HEK293 (cell line): Measurements from ENCODE around the gene SLC35E4.

Source experiments
- CTCF ChIA-PET: fragments of 350-600 bp; formaldehyde crosslinking; extraction: SDS; loops from one replicate; lab custom pipeline; 2021; ENCODE audit warnings: antibody characterized with exemption; lab: Yijun Ruan, JAX
- POLR2A ChIA-PET: fragments of 300-600 bp; formaldehyde crosslinking; extraction: SDS; loops from one replicate; lab custom pipeline; 2020; ENCODE audit warnings: antibody characterized with exemption, inconsistent platforms; lab: Yijun Ruan, JAX
- H3K27ac ChIP-seq: fragments of 200-500 bp; sonication (Bioruptor generic); 2 replicates; pipeline ENCODE4 v1.5.1; 2014; ENCODE audit warnings: low read depth, low read length, control low read depth, inconsistent platforms; ENCODE audit errors: extremely low read depth
- H3K36me3 ChIP-seq, 2 experiments: fragments of 200-500 bp in 1 of 2; sonication (Bioruptor generic) in 1 of 2; 1 replicate in 1 of 2; 2 replicates in 1 of 2; pipeline ENCODE4 v1.5.1; 2014 to 2017; ENCODE audit warnings: inconsistent platforms in 2 of 2, low read length in 2 of 2; ENCODE audit not compliant: control insufficient read depth in 2 of 2, insufficient read depth in 1 of 2
- H3K4me1 ChIP-seq: fragments of 200-500 bp; sonication (Bioruptor generic); 2 replicates; pipeline ENCODE4 v1.5.1; 2014; ENCODE audit warnings: mild to moderate bottlenecking, low read length, inconsistent platforms; ENCODE audit not compliant: control insufficient read depth, insufficient read depth
- H3K4me3 ChIP-seq: 2 replicates; pipeline ENCODE4 v1.5.1; 2011; ENCODE audit warnings: low read depth, mild to moderate bottlenecking, control low read depth, low read length, moderate library complexity
- H3K9me3 ChIP-seq: fragments of 200-500 bp; sonication (Bioruptor generic); 2 replicates; pipeline ENCODE4 v1.5.1; 2014; ENCODE audit warnings: low read depth, low read length, inconsistent platforms; ENCODE audit not compliant: control insufficient read depth, insufficient read depth
- CTCF ChIP-seq: fragments of 450-650 bp; formaldehyde crosslinking; IDR thresholded peaks from 2 replicates; pipeline ENCODE4 v1.5.1; 2016; ENCODE audit warnings: missing biosample characterization, missing genetic modification characterization
- GFI1B ChIP-seq: fragments of 450-650 bp; formaldehyde crosslinking; IDR thresholded peaks from 2 replicates; pipeline ENCODE4 v1.5.1; 2016; ENCODE audit warnings: missing biosample characterization, missing genetic modification characterization
- GLIS1 ChIP-seq: fragments of 450-650 bp; formaldehyde crosslinking; IDR thresholded peaks from 2 replicates; pipeline ENCODE4 v1.5.1; 2016; ENCODE audit warnings: missing biosample characterization, missing genetic modification characterization
- HOXA7 ChIP-seq: sonication (generic); formaldehyde crosslinking; IDR thresholded peaks from 2 replicates; pipeline ENCODE4 v1.8.1; 2022; ENCODE audit warnings: missing genetic modification reagents, borderline replicate concordance
- HOXD13 ChIP-seq: sonication (generic); formaldehyde crosslinking; IDR thresholded peaks from 2 replicates; pipeline ENCODE4 v1.8.0; 2022; ENCODE audit warnings: missing genetic modification reagents, borderline replicate concordance
- OSR2 ChIP-seq: fragments of 450-650 bp; formaldehyde crosslinking; IDR thresholded peaks from 2 replicates; pipeline ENCODE4 v1.5.1; 2016; ENCODE audit warnings: missing biosample characterization, missing genetic modification characterization
- TCF7L2 ChIP-seq: IDR thresholded peaks from 2 replicates; pipeline ENCODE4 v1.6.1; 2011; ENCODE audit warnings: low read depth, mild to moderate bottlenecking, inconsistent platforms, low read length, moderate library complexity, borderline replicate concordance
- ZFHX2 ChIP-seq: fragments of 450-650 bp; formaldehyde crosslinking; conservative IDR thresholded peaks from 2 replicates; pipeline ENCODE4 v1.5.1; 2016; ENCODE audit warnings: missing biosample characterization, missing genetic modification characterization
- ZNF138 ChIP-seq: fragments of 450-650 bp; formaldehyde crosslinking; IDR thresholded peaks from 2 replicates; pipeline ENCODE4 v1.5.1; 2016; ENCODE audit warnings: missing biosample characterization, missing genetic modification characterization, borderline replicate concordance
- ZNF169 ChIP-seq: fragments of 450-650 bp; formaldehyde crosslinking; IDR thresholded peaks from 2 replicates; pipeline ENCODE4 v1.5.1; 2016; ENCODE audit warnings: missing biosample characterization, missing genetic modification characterization
- ZNF341 ChIP-seq: fragments of 450-650 bp; formaldehyde crosslinking; IDR thresholded peaks from 2 replicates; pipeline ENCODE4; 2016; ENCODE audit warnings: low read depth, missing biosample characterization, missing genetic modification characterization
- ZNF391 ChIP-seq: fragments of 450-650 bp; formaldehyde crosslinking; IDR thresholded peaks from 2 replicates; pipeline ENCODE4 v1.5.1; 2016; ENCODE audit warnings: low read depth, missing biosample characterization, missing genetic modification characterization, borderline replicate concordance
- ZNF549 ChIP-seq: fragments of 450-650 bp; IDR thresholded peaks from 2 replicates; pipeline ENCODE4 v1.5.1; 2018; ENCODE audit warnings: missing biosample characterization, missing genetic modification characterization, mild to moderate bottlenecking, inconsistent platforms, moderate library complexity
- ZNF660 ChIP-seq: fragments of 450-650 bp; IDR thresholded peaks from 2 replicates; pipeline ENCODE4 v1.5.1; 2018; ENCODE audit warnings: missing biosample characterization, mild to moderate bottlenecking, missing genetic modification characterization
- ZNF792 ChIP-seq: fragments of 450-650 bp; formaldehyde crosslinking; IDR thresholded peaks from 2 replicates; pipeline ENCODE4 v1.5.1; 2016; ENCODE audit warnings: missing biosample characterization, missing genetic modification characterization
- ZNF830 ChIP-seq: fragments of 450-650 bp; IDR thresholded peaks from 2 replicates; pipeline ENCODE4 v1.5.0; 2018; ENCODE audit warnings: missing biosample characterization, missing genetic modification characterization, low read depth, mild to moderate bottlenecking, moderate library complexity
- TF ChIP-seq, protein P1 (sequence below): fragments of 450-650 bp; formaldehyde crosslinking; IDR thresholded peaks from 2 replicates; pipeline ENCODE4 v1.5.1; 2016; ENCODE audit warnings: missing biosample characterization, missing genetic modification characterization
- TF ChIP-seq, protein P2 (sequence below): fragments of 450-650 bp; formaldehyde crosslinking; IDR thresholded peaks from 2 replicates; pipeline ENCODE4 v1.5.1; 2016; ENCODE audit warnings: missing biosample characterization, missing genetic modification characterization, low read depth
- TF ChIP-seq, protein P3 (sequence below): fragments of 450-650 bp; formaldehyde crosslinking; IDR thresholded peaks from 2 replicates; pipeline ENCODE4 v1.5.1; 2016; ENCODE audit warnings: missing biosample characterization, missing genetic modification characterization
- TF ChIP-seq, protein P4 (sequence below): fragments of 450-650 bp; formaldehyde crosslinking; IDR thresholded peaks from 2 replicates; pipeline ENCODE4 v1.5.1; 2016; ENCODE audit warnings: missing biosample characterization, missing genetic modification characterization

SLC35E4 gene

GRCh38 chr22:30614879-30615278 lies 20.7 kb upstream of the SLC35E4 start:
- no peaks in the 10 kb centered on the region for H3K9me3 ChIP-seq
- no peak overlapping the region for H3K27ac ChIP-seq
- peaks cover 0 to 6% of the 10 kb centered on the region in 2 experiments; a peak in 1 of 3 replicates for H3K36me3 ChIP-seq
- TF ChIP-seq, protein P1, sequence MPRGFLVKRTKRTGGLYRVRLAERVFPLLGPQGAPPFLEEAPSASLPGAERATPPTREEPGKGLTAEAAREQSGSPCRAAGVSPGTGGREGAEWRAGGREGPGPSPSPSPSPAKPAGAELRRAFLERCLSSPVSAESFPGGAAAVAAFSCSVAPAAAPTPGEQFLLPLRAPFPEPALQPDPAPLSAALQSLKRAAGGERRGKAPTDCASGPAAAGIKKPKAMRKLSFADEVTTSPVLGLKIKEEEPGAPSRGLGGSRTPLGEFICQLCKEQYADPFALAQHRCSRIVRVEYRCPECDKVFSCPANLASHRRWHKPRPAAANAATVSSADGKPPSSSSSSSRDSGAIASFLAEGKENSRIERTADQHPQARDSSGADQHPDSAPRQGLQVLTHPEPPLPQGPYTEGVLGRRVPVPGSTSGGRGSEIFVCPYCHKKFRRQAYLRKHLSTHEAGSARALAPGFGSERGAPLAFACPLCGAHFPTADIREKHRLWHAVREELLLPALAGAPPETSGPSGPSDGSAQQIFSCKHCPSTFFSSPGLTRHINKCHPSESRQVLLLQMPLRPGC (tag by site-specific recombination), result no peak
- no peak for TF ChIP-seq ZNF391 (tag by site-specific recombination)
- no peak for TF ChIP-seq GFI1B (tag by site-specific recombination)
- TF ChIP-seq OSR2 (tag by site-specific recombination), result no peak
- TF ChIP-seq CTCF (tag by site-specific recombination), result no peak
- TF ChIP-seq, protein P2, sequence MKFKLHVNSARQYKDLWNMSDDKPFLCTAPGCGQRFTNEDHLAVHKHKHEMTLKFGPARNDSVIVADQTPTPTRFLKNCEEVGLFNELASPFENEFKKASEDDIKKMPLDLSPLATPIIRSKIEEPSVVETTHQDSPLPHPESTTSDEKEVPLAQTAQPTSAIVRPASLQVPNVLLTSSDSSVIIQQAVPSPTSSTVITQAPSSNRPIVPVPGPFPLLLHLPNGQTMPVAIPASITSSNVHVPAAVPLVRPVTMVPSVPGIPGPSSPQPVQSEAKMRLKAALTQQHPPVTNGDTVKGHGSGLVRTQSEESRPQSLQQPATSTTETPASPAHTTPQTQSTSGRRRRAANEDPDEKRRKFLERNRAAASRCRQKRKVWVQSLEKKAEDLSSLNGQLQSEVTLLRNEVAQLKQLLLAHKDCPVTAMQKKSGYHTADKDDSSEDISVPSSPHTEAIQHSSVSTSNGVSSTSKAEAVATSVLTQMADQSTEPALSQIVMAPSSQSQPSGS (tag by site-specific recombination), result no peak
- TF ChIP-seq ZNF660 (tag by site-specific recombination), result no peak
- no peak for TF ChIP-seq ZNF138 (tag by site-specific recombination)
- TF ChIP-seq HOXD13 (CRISPR knock-in tag), result no peak
- no peak for TF ChIP-seq ZFHX2 (tag by site-specific recombination)
- TF ChIP-seq, protein P3, sequence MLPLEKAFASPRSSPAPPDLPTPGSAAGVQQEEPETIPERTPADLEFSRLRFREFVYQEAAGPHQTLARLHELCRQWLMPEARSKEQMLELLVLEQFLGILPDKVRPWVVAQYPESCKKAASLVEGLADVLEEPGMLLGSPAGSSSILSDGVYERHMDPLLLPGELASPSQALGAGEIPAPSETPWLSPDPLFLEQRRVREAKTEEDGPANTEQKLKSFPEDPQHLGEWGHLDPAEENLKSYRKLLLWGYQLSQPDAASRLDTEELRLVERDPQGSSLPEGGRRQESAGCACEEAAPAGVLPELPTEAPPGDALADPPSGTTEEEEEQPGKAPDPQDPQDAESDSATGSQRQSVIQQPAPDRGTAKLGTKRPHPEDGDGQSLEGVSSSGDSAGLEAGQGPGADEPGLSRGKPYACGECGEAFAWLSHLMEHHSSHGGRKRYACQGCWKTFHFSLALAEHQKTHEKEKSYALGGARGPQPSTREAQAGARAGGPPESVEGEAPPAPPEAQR (tag by site-specific recombination), result no peak
- no peak for TF ChIP-seq ZNF792 (tag by site-specific recombination)
- no peak for TF ChIP-seq TCF7L2
- TF ChIP-seq GLIS1 (tag by site-specific recombination), result no peak
- TF ChIP-seq ZNF830 (tag by site-specific recombination), result no peak
- no peak for TF ChIP-seq ZNF169 (tag by site-specific recombination)
- TF ChIP-seq HOXA7 (CRISPR knock-in tag), result no peak
- TF ChIP-seq ZNF549 (tag by site-specific recombination), result no peak
- ChIA-PET POLR2A (no interaction called here), CTCF (interaction anchor here (3.2 kb wide), 1 partner anchor 20 kb away, joined by 10 read pairs; the partner anchor contains the start of gene SLC35E4)
- H3K4me1 ChIP-seq, result no peaks in the 10 kb centered on the region
- no peak overlapping the region for H3K4me3 ChIP-seq

DNA sequence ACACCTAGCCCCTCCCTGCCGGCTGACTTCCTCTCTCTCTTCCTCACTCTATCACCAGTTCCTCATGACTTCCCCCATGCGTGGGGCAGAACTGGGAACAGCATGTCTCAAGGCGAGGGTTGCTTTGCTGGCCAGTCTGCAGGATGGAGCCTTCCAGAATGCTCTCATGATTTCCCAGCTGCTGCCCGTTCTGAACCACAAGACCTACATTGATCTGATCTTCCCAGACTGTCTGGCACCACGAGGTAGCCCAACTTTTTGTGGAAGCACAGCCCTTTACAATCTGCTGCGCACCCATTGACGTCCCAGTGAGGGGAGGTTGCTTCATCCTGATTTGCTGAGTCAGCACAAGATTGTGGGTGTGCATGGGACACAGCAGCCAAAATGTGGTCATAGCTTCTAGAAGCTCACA lies 20.0 kb upstream of the SLC35E4 start:
- ChIA-PET CTCF (interaction anchor here (3.2 kb wide), 1 partner anchor 19 kb away, joined by 10 read pairs; the partner anchor contains the start of gene SLC35E4), POLR2A (no interaction called here)
- Histone ChIP-seq H3K27ac (no peak overlapping the region), H3K4me3 (no peak overlapping the region), H3K9me3 (no peaks in the 10 kb centered on the region), H3K36me3 (peaks cover 0 to 6% of the 10 kb centered on the region in 2 experiments; a peak in 1 of 3 replicates)
- TF ChIP-seq, protein P4, sequence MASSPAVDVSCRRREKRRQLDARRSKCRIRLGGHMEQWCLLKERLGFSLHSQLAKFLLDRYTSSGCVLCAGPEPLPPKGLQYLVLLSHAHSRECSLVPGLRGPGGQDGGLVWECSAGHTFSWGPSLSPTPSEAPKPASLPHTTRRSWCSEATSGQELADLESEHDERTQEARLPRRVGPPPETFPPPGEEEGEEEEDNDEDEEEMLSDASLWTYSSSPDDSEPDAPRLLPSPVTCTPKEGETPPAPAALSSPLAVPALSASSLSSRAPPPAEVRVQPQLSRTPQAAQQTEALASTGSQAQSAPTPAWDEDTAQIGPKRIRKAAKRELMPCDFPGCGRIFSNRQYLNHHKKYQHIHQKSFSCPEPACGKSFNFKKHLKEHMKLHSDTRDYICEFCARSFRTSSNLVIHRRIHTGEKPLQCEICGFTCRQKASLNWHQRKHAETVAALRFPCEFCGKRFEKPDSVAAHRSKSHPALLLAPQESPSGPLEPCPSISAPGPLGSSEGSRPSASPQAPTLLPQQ (tag by site-specific recombination), result no peak
- TF ChIP-seq ZNF341 (tag by site-specific recombination), result 0 out of 2 replicates have a peak, but pooled peaks have one; percentile 47
- TF ChIP-seq, all 188 proteins: peak for 1
- no peaks in the 10 kb centered on the region for H3K4me1 ChIP-seq
